ENCODE results near the gene KRT7.
A peak's percentile ranks its signal among the peaks of the same experiment; 100 is the strongest.
"Not testable (repeated sequence)": the region's sequence is repeated elsewhere in the genome, so short reads cannot be mapped to it uniquely, and the experiment has no call there.

Gene KRT7

DNA sequence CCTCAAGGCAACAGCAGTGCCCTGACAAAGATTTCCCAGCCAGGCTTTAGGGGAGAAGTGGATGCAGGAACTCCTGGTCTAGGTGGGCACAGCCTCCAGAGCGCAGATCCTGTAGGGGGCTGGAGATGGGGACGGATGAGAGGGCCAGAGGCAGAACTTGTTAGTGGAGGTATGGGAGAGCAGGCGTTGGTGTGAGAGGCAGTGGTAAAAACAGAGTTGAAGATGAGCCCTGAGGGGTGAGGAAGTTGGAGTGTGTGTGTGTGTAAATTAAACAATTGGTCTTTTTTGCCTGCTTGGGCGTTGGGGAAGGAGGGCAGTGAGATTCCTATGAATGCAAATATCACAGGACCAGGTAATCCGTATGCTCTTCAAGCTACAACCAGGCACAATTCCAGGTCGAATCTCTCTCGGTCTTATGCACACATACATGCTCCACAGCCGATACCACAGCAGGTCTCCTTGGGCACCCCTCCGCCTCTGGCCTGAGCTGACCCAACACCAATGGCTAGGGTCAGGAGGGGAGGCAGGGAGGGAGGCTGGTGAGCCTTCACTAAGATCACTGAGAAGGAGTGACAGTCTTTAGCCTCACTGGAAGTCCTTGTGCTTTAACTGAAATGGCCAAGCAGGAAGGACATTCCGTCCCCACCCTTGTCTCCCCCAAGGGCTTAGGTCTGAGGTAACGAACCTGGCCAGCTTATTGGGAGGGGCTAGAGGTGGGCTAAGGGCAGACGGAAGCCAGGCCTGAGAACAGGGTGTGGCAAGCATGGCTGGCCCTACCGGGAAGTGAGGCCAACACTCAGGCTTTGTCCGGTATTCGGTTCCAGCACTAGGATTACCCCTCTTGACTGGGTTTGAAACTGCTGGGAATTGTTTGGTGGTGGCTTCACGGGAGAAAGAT is 1.5 kb upstream of the KRT7 start:
- DNase-seq: no peak

DNA sequence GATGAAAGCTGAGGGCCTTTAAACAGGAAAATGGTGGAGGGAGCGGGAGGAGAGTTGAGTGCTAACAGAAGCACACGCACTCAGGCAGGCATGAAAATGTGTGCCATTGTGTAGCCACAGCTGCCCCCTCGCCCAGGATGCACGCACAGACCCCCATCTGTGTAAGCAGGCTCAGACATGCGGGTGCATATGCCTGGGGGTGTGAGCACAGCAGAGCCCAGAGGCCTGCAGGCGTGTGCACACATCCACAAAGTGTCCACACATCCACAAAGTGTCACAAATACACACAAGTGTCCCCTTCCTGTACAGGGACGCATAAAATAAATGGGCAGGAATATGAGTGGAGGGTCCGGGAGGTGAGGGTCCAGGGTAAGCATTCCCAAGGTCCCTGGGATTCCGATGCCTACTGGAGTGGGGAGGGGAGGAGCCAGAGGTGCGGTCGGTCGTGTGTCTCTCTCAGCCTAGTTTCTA is 805 bp upstream of the KRT7 start:
- DNase-seq: no peak

DNA sequence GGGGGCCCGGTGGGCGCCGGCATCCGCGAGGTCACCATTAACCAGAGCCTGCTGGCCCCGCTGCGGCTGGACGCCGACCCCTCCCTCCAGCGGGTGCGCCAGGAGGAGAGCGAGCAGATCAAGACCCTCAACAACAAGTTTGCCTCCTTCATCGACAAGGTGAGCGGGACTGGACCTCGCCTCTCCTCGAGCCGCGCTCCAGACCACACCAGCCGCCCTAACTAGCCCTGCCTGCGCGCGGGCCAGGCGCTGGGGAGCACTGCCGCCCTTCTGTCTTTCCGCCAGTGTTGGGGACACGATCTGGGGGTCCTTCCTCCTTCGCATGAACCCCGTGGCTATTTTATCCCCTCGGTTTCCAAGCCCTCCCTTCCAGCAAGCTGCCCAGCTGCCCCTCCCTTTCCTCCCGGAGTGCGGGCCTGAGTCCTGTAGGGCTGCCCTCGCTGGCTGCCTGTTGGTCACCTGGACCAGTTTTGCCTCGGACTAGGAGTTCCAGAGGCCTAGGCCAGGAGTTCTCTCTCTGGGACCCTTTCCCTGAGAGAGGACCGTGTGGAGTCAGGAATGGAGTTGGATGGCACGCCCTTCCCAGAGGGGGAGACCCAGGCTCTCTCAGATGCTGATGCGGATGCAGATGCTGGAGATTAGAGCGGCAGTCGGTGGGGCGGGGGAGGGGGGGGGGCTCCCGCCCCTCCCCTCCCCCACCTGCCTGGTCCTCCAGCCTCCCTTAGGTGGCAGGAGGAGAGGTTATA is 592 bp downstream of the KRT7 start:
- no peak for DNase-seq

DNA sequence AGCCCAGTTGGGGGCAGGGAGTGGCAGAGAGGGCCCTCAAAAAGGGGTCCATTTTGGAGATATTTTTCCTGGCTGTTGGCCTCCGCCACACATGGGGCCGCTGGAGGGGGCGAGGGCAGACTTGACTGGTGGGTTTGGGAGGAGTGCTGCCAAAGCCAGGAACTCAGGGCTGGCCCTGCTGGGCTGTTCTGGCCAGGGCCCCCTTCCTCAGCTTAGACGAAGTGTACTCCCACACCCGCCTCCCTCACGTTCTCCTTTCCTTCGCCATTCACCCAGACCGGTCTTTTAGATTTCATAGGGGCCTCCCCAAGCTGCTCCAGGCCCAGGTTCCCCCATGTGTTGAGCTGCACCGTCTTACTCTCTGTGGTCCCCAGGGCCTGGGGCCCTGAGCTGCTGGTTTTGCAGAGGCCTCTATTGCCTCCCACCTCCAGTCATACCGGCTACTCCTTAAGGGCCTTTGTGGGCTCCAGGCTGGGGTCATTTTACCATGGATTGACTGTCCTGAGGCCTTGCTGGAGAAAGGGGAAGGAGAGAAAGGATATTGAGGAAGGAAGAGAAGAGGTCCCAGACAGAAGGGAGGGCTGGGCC is 1.3 kb downstream of the KRT7 start:
- no peak for DNase-seq

DNA sequence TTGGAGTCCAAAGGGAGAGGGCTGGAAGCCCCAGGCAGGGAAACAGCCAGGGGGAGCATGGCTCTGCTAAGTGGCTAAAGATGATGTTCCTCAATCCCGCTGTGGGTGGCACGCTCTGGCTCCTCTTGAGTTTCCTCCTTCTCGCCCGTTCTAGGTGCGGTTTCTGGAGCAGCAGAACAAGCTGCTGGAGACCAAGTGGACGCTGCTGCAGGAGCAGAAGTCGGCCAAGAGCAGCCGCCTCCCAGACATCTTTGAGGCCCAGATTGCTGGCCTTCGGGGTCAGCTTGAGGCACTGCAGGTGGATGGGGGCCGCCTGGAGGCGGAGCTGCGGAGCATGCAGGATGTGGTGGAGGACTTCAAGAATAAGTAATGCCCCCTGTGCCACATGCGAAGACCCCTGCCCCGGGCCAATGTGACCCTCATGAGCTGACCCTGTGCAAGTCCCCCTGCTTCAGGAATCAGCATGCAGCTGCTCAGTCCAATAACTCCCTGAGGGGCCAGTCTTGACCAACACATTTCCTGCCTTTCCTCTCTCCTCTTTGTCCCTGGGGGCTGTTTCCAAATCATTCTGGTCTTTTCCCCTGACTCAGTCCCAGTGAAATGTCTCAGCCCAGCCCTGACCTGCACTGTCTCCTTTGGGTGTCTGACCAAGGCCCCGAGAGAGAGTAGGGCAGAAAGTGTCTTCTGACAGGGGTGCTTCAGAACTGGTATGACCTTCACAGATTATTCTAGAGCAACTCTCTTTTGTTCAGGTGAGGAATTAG is 2.1 kb downstream of the KRT7 start:
- DNase-seq: no peak

DNA sequence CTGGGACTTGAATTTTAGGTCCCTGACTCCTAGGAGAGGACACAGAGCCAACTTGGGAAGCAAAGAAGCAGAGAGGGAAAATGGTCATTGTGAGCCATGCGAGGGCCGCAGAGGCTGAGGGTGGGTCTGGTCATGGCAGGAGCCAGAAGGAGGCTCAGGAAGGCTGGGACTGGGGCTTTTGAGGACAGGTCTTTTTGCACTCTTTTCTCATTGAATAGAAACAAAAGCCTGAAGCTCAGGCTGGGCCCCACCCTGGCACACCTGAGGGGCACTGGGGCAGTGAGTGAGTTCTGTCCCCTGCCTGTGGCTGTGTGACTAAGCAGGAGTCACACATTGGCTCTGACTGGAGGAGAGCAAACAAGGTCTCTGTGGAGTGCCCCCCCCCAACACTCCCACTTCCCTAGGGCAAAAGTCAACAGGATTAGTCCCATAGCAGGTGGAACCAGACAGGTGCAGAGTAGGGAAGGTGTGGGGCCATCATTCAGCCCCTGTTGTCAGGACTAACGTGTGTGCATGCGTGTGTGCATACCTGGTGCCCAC is 2.8 kb downstream of the KRT7 start:
- no peak for DNase-seq

DNA sequence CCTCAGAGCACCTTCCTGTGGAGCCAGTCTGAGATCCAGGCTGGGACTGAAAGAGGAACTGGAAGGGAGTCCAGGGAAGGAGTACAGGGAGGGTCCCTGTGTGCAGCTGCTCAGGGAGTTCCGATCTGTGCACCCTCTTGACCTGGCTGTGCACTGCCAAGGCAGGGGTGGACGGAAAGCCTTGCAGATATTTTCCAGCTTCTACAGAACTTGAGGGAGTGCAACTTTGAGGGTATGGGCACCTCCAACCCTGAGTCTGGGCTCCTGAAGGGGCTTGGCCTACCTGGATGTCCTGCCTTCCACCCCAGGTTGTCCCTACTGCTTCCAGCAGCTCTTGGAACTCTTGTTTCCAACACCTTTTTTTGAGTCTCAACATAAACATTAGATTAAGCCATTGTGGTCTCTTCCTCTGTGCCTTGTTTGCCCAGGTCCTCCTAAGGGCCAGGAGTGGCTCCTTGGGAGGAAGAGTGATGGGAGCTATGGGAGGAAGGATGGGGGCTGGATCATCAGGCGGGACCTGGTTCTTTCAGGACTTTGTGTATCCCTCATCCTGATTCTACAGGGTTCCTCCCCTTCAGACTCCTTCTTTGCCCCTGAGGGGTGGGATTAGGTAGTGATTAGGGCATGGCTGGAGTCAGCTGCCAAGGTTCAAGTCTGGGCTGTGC is 3.5 kb downstream of the KRT7 start:
- DNase-seq: no peak

DNA sequence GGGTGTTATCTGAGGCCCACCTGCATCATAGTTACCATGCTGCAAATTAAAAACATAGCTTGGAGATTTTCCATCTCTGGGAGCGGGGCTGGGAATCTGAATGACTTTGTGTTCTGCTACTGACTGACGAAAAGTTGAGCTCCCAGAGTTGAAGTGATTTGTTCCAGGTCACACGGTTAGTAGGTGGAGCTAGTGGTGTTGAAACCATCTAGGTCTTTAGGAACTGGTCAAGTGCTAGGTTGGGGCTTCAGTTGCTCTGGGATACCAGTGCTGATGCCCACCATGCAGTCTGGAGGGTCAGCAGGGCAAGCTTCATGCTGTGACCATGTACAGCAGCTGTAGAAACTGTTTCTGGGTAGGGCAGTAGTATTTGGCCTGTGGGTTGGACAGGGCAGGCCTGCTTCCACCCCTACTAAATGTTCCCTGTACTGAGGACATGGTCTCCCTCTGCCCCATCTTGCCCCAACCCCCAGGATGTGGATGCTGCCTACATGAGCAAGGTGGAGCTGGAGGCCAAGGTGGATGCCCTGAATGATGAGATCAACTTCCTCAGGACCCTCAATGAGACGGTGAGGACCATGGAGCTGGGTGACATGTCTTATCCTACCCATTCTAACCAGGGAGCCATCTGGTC is 5.3 kb downstream of the KRT7 start:
- no peak for DNase-seq

DNA sequence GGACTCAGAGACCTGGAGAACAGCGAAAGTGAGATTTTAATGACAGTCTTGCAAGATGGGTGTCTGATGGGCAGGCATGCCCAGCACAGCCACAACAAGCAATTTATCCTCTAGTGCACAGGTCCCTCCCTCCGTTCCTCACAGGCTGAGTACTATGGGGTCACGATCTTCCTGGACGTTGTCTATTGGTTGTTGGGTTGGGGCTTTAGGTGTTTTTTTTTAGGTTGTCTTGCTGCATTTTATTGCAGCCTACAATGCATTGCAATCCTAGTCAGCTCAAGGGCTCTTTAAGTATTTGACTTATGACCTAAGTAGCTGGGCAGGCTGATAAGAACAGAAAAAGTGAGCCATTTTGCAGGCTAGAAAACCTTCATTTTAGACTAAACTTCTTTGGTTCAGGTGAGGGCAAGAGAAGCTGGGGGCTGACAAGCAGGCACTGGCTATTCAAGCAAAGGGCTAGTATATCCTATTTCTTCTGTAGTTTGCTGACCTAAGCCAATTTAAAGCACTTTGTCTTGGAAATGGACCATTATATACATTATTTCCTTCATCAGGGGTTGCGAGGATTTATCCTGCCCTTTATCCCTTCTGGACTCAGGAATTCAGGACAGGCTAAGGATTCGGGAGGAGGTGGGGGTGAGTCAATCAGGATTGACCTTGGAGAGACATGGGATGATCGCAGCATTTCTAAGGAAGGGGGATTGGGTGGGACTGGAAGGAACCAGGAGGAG is 6.0 kb downstream of the KRT7 start:
- DNase-seq: no peak

DNA sequence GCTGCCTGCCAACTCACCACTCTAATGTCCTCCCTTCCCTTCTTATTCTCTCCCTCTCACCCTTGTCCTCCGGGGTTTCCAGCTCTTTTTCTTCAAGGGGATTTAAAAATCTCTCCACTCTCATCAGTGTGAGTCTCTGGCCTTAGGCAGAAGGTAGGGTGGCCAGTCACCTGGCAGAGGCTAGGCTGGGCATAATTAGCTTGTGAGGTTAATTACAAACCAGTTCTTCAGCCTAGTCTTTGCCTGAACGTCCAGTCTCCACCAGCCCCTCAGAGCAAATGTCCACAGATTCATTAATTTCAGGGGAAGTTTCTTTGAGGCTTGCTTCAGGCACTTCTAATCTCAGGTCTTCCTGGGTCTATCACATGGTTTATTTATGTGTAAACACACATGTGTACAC is 6.7 kb downstream of the KRT7 start:
- no peak for DNase-seq

DNA sequence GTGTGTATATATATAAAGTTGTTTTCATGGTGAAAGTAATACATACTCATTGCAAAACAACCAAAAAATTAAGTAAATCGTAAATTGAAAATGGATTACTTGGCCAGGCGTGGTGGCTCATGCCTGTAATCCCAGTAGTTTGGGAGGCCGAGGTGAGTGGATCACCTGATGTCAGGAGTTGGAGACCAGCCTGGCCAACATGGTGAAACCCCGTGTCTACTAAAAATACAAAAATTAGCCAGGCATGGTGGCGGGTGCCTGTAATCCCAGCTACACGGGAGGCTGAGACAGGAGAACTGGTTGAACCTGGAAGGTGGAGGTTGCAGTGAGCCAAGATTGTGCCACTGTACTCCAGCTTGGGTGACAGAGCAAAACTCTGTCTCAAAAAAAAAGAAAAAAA is 7.2 kb downstream of the KRT7 start:
- DNase-seq: not testable (repeated sequence)

DNA sequence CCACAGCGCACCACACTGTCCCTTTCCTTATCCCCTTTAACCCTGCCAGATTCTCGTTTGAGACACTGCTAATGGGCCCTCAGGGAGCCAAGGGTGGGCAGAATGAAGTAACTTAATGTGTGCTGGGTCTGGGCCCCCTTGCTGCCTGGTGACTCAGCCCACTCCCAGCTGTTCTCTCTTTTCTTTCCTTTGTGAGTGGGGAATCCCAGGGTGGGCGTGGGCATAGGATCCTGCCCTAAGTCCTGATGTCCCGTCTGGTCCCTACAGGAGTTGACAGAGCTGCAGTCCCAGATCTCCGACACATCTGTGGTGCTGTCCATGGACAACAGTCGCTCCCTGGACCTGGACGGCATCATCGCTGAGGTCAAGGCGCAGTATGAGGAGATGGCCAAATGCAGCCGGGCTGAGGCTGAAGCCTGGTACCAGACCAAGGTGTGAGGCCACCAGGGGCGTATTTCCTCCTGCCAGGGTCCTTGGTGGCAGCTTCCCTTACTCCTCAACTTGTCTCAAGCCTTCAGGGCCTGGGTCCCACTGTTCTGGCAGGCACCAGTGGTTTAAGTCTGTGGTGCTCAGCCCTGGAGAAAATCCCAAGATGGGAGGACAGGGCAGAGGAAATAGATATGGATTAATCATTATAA is 8.3 kb downstream of the KRT7 start:
- no peak for DNase-seq

DNA sequence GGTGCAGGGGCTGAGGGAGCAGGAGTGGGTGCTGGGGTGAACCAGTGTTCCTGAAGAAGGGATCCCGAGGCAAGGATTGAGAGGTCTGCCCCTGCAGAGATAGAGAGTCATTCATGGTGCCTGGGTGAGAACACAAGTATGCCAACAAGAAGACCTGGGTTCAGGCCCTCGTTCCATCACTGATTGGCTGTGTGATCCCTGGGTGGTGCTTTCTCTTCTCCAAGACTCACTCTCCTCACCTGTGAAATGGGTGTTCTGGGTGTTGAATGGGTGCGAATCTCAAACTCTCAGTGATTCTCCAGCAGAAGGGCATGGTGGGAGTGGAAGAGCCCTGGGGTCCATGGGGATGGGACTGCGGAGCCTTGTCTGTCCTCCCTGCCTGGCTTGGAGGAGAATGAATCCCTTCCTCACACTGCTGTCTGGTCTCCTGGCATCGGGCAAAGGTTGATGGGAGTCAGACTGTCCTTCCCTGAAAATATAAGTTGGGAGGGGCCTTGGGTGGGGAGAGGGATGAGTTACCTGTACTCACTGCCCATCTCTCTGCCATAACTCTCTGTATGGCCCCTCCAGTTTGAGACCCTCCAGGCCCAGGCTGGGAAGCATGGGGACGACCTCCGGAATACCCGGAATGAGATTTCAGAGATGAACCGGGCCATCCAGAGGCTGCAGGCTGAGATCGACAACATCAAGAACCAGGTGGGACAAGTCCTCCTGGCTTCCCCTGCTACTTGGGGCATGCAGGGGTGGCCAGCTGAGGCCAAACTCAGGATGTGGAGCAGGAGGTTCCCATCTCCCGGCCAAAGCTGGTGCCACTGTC is 9.6 kb downstream of the KRT7 start:
- DNase-seq: no peak

DNA sequence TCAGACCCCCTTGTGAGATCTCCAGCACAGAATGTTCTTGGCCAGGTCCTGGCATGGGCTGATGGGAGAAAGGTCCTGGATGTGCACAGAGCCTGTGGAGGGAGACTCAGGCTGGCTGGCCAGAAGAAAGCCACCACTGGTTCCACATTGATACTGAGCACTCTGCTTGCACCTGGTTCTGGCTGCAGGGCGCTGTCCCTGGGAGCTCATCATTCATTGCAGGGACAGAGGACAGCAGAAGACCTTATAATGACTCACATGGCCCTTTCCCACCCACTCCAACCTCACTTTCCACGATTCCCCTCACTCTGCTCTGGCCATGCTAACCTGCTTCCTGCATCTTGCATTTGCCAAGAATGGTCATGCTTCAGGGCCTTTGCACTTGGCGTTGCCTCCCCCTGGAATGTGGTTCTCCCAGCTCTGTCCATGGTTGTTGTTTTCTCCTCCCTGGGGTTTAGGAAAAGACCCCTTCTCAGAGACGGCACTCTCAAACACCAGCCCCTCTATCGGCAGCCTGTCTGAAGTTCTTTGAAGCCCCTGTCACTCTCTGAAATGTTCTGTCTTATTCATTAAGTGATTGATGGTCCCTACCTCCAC is 10.3 kb downstream of the KRT7 start:
- no peak for DNase-seq

DNA sequence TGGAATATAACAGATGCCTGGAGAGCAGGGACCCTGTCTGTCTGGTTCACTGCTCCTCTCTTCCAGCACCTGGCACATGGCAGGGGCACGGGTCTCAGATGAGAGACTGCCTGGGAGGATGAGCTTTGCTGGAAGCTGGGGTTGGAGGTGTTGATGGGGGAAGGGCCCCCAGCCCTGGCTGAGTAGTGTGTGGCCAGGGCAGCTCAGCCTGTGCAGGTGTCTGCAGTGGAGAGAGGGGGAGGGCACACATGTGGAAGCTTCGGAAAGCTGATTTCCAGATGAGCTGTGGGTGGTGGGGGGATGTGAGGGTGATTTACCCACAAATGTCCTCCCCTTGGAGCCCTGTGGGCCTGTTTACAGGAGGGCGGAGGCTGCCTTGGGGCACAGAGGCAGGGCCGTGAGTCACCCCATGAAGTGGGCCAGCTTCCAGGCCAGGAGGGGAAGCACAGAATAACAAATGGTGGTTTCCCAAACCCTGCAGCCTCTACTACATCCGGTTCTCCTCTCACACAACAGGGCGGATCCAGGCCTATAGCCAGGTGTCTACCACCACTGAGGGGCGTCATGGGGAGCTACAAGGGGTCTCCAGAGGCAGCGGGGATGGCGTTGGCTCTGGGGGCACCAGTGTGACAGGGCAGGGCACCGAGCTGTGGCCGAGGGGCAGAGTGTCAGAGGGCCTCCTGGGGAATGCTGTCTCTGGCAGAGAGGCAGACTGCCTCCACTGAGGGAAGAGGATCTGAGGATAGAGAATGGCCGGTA is 11.0 kb downstream of the KRT7 start:
- peak; percentile 18 for DNase-seq

DNA sequence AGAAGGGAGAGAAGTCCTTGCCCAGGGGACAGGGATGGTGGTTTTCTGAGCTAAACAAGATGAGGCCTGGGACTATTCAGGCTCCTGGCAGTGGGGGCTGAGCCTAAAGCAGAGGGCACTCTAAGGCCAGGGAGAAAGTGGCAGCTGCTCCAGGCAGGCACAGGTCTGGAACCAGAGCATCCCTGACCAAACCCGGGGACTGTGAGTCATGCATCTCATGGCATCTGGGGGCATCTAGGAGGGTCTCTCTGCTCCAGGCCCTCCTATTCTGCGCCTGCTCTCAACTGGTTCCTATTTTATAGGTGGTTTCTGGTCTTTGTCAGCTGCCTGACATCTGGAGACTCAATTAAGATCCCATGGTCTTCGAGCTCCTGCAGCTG is 11.6 kb downstream of the KRT7 start:
- no peak for DNase-seq

DNA sequence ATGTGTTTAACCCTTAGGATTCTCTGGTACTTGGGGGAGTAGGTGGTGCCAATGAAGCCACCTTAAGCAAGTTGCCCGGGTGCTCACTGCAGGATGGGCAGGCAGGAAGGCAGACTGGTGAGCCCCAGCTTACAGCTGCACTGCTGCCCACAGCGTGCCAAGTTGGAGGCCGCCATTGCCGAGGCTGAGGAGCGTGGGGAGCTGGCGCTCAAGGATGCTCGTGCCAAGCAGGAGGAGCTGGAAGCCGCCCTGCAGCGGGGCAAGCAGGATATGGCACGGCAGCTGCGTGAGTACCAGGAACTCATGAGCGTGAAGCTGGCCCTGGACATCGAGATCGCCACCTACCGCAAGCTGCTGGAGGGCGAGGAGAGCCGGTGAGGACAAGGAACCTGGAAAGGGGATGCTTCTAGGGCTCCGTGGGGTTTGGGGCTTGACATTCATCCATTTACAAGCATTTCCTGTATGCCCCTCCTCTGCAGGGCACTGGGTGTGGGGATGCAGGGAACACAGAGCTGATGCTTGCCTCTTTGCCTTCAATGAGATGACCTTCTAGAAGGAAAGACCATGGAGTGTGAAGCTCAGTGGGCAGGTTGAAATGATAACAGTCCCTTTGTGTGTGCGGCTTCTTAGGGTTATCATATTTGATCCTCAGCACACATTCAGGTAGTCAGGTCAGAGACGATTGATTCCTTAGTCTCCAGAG is 12.4 kb downstream of the KRT7 start:
- DNase-seq: no peak

Data from T-helper 9 cell (primary cell).